OCI-LY7 (cell line): ENCODE measurements around the gene IDI2. TPM values are rescaled to one million over a fixed set of nuclear protein-coding genes. Genes with fewer than 3 reads are reported as not detected.

Source experiments
- BruUV-seq: library from RNA; stranded (reverse); fragments of 400-500 nt; replicated peaks from 2 replicates; lab custom pipeline; 2021; lab: Mats Ljungman, UMichigan
- CTCF ChIA-PET: fragments of 300-600 bp; sonication (Branson Sonifier 250); formaldehyde crosslinking; loops from one replicate; lab custom pipeline; 2022; ENCODE audit warnings: antibody characterized with exemption; ENCODE audit not compliant: unreplicated experiment; lab: Charles Lee
- POLR2A ChIA-PET: fragments of 300-600 bp; sonication (Branson Sonifier 250); formaldehyde crosslinking; loops from one replicate; lab custom pipeline; 2022; ENCODE audit warnings: antibody characterized with exemption; lab: Charles Lee
- DNase-seq: peaks from one replicate; pipeline ENCODE4 v3.0.0-alpha.2; 2015; ENCODE audit warnings: low spot score
- H2AFZ ChIP-seq: fragments of 200-600 bp; sonication (generic), shearing (Covaris generic); 2 replicates; pipeline ENCODE4 v1.6.1; 2014; ENCODE audit warnings: mild to moderate bottlenecking, antibody characterized with exemption, low read length, moderate library complexity
- H3K27ac ChIP-seq: fragments of 200-600 bp; sonication (generic); 2 replicates; pipeline ENCODE4 v1.5.1; 2014; ENCODE audit warnings: mixed run types, low read depth, mild to moderate bottlenecking, moderate library complexity, low read length, inconsistent platforms; ENCODE audit not compliant: poor library complexity, severe bottlenecking
- H3K36me3 ChIP-seq: fragments of 200-600 bp; sonication (generic); 2 replicates; pipeline ENCODE4 v1.6.1; 2014; ENCODE audit warnings: mild to moderate bottlenecking, antibody characterized with exemption, low read length, moderate library complexity, mixed read lengths; ENCODE audit not compliant: insufficient read depth
- H3K4me1 ChIP-seq: fragments of 200-600 bp; sonication (generic); 2 replicates; pipeline ENCODE4 v1.5.1; 2014; ENCODE audit warnings: mild to moderate bottlenecking, low read length; ENCODE audit not compliant: insufficient read depth, poor library complexity, severe bottlenecking
- H3K4me2 ChIP-seq: fragments of 200-600 bp; sonication (generic); 2 replicates; pipeline ENCODE4 v1.6.1; 2014; ENCODE audit warnings: mild to moderate bottlenecking, low read length
- H3K4me3 ChIP-seq: fragments of 200-600 bp; sonication (generic); 2 replicates; pipeline ENCODE4 v1.5.1; 2014; ENCODE audit warnings: mild to moderate bottlenecking, low read depth, low read length; ENCODE audit not compliant: poor library complexity, severe bottlenecking
- H3K79me2 ChIP-seq: fragments of 200-600 bp; sonication (generic); 2 replicates; pipeline ENCODE4 v1.6.1; 2016; ENCODE audit warnings: low read depth, mild to moderate bottlenecking, low read length, moderate library complexity, mixed read lengths; ENCODE audit not compliant: insufficient read depth
- H3K9me2 ChIP-seq: fragments of 200-600 bp; sonication (generic); 2 replicates; pipeline ENCODE4 v1.6.1; 2016; ENCODE audit warnings: mild to moderate bottlenecking, low read length, mixed read lengths; ENCODE audit not compliant: insufficient read depth
- H3K9me3 ChIP-seq: fragments of 200-600 bp; sonication (generic); 2 replicates; pipeline ENCODE4 v1.6.1; 2014; ENCODE audit warnings: mild to moderate bottlenecking, mixed run types, low read length, mixed read lengths
- H4K20me1 ChIP-seq: fragments of 200-600 bp; sonication (generic); 2 replicates; pipeline ENCODE4 v1.6.1; 2014; ENCODE audit warnings: mild to moderate bottlenecking, antibody characterized with exemption, low read length, moderate library complexity, mixed read lengths; ENCODE audit not compliant: insufficient read depth
- CTCF ChIP-seq: fragments of 200-600 bp; sonication (generic); conservative IDR thresholded peaks from 2 replicates; pipeline ENCODE4 v1.5.1; 2014; ENCODE audit warnings: mild to moderate bottlenecking, antibody characterized with exemption, low read length, moderate library complexity, mixed read lengths
- EZH2phosphoT487 ChIP-seq: fragments of 200-600 bp; sonication (generic); IDR thresholded peaks from 2 replicates; pipeline ENCODE4 v1.6.1; 2018; ENCODE audit warnings: low read depth, borderline replicate concordance, mild to moderate bottlenecking, mixed run types, antibody characterized with exemption, low read length, moderate library complexity, mixed read lengths
- intact Hi-C: fragments of 100-400 bp; cut with micrococcal nuclease; formaldehyde crosslinking; loops from one replicate; pipeline ENCODE4 v1.10.0; 2022; ENCODE audit not compliant: unreplicated experiment
- total RNA-seq, 2 experiments: library from RNA; depleted of rRNA in 1 of 2; stranded (reverse); fragments of >200 nt in 1 of 2; shearing (Covaris generic) in 1 of 2; gene quantifications; 2 replicates each; pipeline ENCODE4 v1.2.3, GENCODE V29; 2014 to 2022

IDI2 gene
- total RNA-seq, 2 experiments from 2014 or later = not detected

GRCh38 chr10:1056326-1057105 lies 30.9 kb upstream of the IDI2 start, which contains the start of gene WDR37:
WDR37 (plus strand) TSS chr10:1056385; CDS start chr10:1072156, 15,771 bp downstream.
- H3K4me1 ChIP-seq = peaks cover 48% of the 10 kb centered on the region
- intact Hi-C loops = loop anchor here (1.0 kb wide), 1 partner anchor 7 kb away; the partner anchor contains the start of gene IDI1
- H2AFZ ChIP-seq = peak within 1 kb of the TSS; percentile 57; the same call in 1 of the 2 replicates
- ChIA-PET CTCF (no interaction called here), POLR2A (interaction anchor here (0.8 to 1.6 kb wide), 4 partner anchors 8 to 19 kb away, joined by 3 to 5 read pairs (median 4); no protein-coding TSS in a partner anchor)
- peaks cover 31% of the 10 kb centered on the region for H4K20me1 ChIP-seq
- H3K79me2 ChIP-seq = peaks cover 93% of the 10 kb centered on the region
- peak within 1 kb of the TSS; percentile 80 for H3K4me3 ChIP-seq
- H3K27ac ChIP-seq = peak within 1 kb of the TSS; percentile 89
- peaks cover 49% of the 10 kb centered on the region for H3K36me3 ChIP-seq
- BruUV-seq = no TSS peak
- H3K9me2 ChIP-seq = no peaks in the 10 kb centered on the region
- no peaks in the 10 kb centered on the region for H3K9me3 ChIP-seq
- peak; percentile 87 for DNase-seq
- H3K4me2 ChIP-seq = peak within 1 kb of the TSS; percentile 95
- TF ChIP-seq EZH2phosphoT487 = no peak
- no peak for TF ChIP-seq CTCF

DNA sequence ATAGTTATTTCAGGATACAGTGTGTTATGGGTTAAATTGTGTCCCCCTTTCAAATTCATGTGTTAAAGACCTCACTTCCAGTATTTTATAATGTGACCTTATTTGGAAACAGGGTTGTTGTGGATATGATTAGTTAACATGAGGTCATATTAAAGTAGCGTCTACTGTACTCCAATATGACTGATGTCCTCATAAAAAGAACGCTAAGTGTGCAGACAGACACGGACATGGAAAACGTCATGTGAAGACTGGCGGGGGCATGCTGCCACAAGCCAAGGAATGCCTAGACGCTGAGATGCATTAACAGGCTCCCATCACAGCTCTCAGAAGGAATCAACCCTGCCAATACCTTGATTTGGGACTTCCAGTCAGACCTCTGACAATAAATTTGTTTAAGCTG lies 29.0 kb upstream of the IDI2 start:
- peak overlapping the region; percentile 86 for H3K4me2 ChIP-seq
- no peak overlapping the region for H3K27ac ChIP-seq
- ChIA-PET POLR2A (interaction anchor here (2.5 kb wide), 1 partner anchor 11 kb away, joined by 12 read pairs; no protein-coding TSS in a partner anchor), CTCF (no interaction called here)
- peak overlapping the region; percentile 80 for H3K4me3 ChIP-seq
- peaks cover 93% of the 10 kb centered on the region for H3K79me2 ChIP-seq
- H3K36me3 ChIP-seq = peaks cover 57% of the 10 kb centered on the region
- no peak overlapping the region for H2AFZ ChIP-seq
- intact Hi-C loops = no loop called here
- no peak for TF ChIP-seq EZH2phosphoT487
- TF ChIP-seq CTCF = no peak
- no peaks in the 10 kb centered on the region for H3K9me3 ChIP-seq
- no peak for DNase-seq
- H3K9me2 ChIP-seq = no peaks in the 10 kb centered on the region
- peaks cover 47% of the 10 kb centered on the region for H3K4me1 ChIP-seq
- BruUV-seq = no TSS peak
- H4K20me1 ChIP-seq = peaks cover 42% of the 10 kb centered on the region
